ENCODE measurements around the gene NLRP5. TPM values are rescaled to one million over a fixed set of nuclear protein-coding genes. Genes with fewer than 3 reads are reported as not detected.
A peak's percentile ranks its signal among the peaks of the same experiment; 100 is the strongest.

Gene NLRP5
- total RNA-seq, 6 donors from 2014 or later: not detected

DNA sequence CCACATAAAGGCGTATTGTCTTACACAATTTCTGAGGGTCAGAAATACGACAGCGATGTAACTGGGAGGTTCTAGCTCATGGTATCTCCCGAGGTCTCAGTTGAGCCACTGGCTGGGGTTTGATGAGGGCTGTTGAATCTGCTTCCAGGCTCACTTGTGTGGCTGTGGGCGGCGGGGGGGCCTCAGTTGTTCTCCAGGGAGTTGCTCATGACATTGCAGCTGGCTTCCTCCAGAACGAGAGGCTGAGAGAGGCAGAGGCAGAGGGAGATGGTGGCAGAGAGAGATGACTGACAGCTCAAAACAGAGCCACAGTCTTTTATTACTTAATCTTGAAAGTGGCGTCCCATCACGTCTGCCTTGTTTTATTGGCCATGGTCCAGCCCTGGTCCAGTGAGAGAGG lies 6.2 kb upstream of the NLRP5 start:
- ATAC-seq (ENCODE audit: low FRiP score in 2 of 2) (no peak), DNase-seq (peak in 1 of 2 donors; percentile 52)
- no peak for TF ChIP-seq EP300 (IDR thresholded peaks at IDR 0.05)
- TF ChIP-seq POLR2A (IDR thresholded peaks at IDR 0.05): no peak
- TF ChIP-seq POLR2AphosphoS5 (IDR thresholded peaks at IDR 0.05): no peak
- TF ChIP-seq CTCF (IDR thresholded peaks at IDR 0.05): no peak
- WGBS, 2 donors: 82 to 91% methylated on average over 7 to 9 of the region's 9 CpGs
- no peaks in the 10 kb centered on the region for H3K27me3 ChIP-seq
- H3K27ac ChIP-seq: no peak overlapping the region
- H3K36me3 ChIP-seq: no peaks in the 10 kb centered on the region
- H3K4me1 ChIP-seq: no peaks in the 10 kb centered on the region
- peaks cover 0 to 12% (median 4%) of the 10 kb centered on the region in 4 donors for H3K9me3 ChIP-seq
- H3K4me3 ChIP-seq: no peak overlapping the region

DNA sequence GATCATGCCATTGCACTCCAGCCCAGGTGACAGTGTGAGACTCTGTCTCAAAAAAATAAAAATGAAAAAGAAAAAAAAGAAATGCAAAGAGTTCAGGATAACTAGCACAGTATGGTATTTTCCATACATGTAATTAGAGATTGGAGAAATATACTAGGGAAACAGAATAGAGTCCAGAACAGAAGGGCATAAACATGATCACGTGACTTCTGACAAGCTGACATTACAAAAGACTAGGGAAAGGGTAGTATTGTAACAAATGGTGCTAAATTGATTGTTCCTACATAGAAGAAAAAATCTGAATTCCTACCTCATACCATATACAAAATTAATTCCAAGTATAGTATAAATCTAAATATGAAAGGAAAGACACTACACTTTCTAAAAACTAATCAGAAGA lies 1.3 kb upstream of the NLRP5 start:
- no peaks in the 10 kb centered on the region for H3K9me3 ChIP-seq
- H3K4me1 ChIP-seq: no peaks in the 10 kb centered on the region
- 67 to 73% methylated on average over 1 of the region's 1 CpG for WGBS, 2 donors

DNA sequence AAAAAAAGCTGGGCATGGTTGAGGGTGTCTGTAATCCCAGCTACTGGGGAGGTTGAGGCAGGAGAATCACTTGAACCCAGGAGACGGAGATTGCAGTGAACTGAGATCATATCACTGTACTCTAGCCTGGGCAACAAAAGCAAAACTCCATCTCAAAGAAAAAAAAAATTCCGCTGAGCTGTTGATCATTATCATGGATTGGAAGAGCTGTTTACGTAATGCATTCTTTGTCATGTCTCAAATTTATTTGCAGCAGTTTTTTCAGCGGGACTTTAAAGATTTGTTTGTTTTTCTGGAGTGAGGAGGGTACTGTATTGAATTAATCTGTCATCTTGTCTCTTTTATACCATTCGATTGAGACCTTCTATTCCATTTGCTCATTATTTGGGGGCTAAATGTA lies 4.3 kb downstream of the NLRP5 start:
- 76 to 83% methylated on average over 5 of the region's 5 CpGs for WGBS, 2 donors

More for the DNA sequence above, 1.3 kb upstream of the NLRP5 start:
- Histone ChIP-seq H3K4me3 (no peak overlapping the region), H3K27me3 (no peaks in the 10 kb centered on the region), H3K27ac (no peak overlapping the region), H3K36me3 (no peaks in the 10 kb centered on the region)
- ATAC-seq (ENCODE audit: low FRiP score in 2 of 2) (no peak), DNase-seq (no peak)
- no peak for TF ChIP-seq POLR2AphosphoS5 (IDR thresholded peaks at IDR 0.05)
- no peak for TF ChIP-seq CTCF (IDR thresholded peaks at IDR 0.05)
- TF ChIP-seq POLR2A (IDR thresholded peaks at IDR 0.05): no peak
- TF ChIP-seq EP300 (IDR thresholded peaks at IDR 0.05): no peak

GRCh38 chr19:55993492-55993891 lies 6.9 kb downstream of the NLRP5 start:
- no peak for DNase-seq
- ATAC-seq (ENCODE audit: low FRiP score in 2 of 2): no peak
- no peak for TF ChIP-seq POLR2AphosphoS5 (IDR thresholded peaks at IDR 0.05)
- no peak for TF ChIP-seq POLR2A (IDR thresholded peaks at IDR 0.05)
- no peak for TF ChIP-seq CTCF (IDR thresholded peaks at IDR 0.05)
- no peak for TF ChIP-seq EP300 (IDR thresholded peaks at IDR 0.05)
- no peak overlapping the region for H3K4me3 ChIP-seq
- H3K4me1 ChIP-seq: no peaks in the 10 kb centered on the region
- 47 to 67% methylated on average over 1 of the region's 1 CpG for WGBS, 2 donors
- H3K27ac ChIP-seq: no peak overlapping the region
- no peaks in the 10 kb centered on the region for H3K9me3 ChIP-seq
- no peaks in the 10 kb centered on the region for H3K36me3 ChIP-seq
- no peaks in the 10 kb centered on the region for H3K27me3 ChIP-seq

More for the DNA sequence above, 4.3 kb downstream of the NLRP5 start:
- no peaks in the 10 kb centered on the region for H3K9me3 ChIP-seq
- DNase-seq: no peak
- H3K36me3 ChIP-seq: no peaks in the 10 kb centered on the region
- ATAC-seq (ENCODE audit: low FRiP score in 2 of 2): no peak
- H3K4me1 ChIP-seq: no peaks in the 10 kb centered on the region
- no peak overlapping the region for H3K4me3 ChIP-seq
- no peak for TF ChIP-seq POLR2A (IDR thresholded peaks at IDR 0.05)
- no peak for TF ChIP-seq CTCF (IDR thresholded peaks at IDR 0.05)
- no peak for TF ChIP-seq EP300 (IDR thresholded peaks at IDR 0.05)
- TF ChIP-seq POLR2AphosphoS5 (IDR thresholded peaks at IDR 0.05): no peak
- no peak overlapping the region for H3K27ac ChIP-seq
- no peaks in the 10 kb centered on the region for H3K27me3 ChIP-seq

DNA sequence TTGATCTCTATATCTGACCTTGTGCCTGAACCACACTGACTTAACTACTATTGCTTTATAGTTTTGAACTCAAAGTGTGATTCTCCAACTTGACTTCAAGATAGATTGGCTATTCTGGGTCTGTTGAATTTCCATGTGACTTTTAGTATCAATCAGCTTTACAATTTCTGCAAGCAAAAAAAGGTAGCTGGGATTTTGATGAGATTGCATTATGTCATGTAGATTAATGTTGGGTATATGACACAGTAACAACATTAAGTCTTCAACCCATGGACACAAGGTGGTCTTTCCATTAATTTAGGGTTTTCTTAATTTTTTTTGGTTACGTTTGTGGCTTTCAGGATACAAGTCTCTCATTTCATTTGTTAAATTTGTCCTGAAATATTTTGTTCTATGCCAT lies 28.2 kb downstream of the NLRP5 start:
- no peak for DNase-seq
- Histone ChIP-seq H3K36me3 (no peaks in the 10 kb centered on the region), H3K4me3 (no peak overlapping the region), H3K4me1 (no peaks in the 10 kb centered on the region), H3K27me3 (no peaks in the 10 kb centered on the region), H3K9me3 (no peaks in the 10 kb centered on the region), H3K27ac (no peak overlapping the region)
- 64 to 72% methylated on average over 1 of the region's 1 CpG for WGBS, 2 donors
- TF ChIP-seq POLR2A (IDR thresholded peaks at IDR 0.05) (no peak), EP300 (IDR thresholded peaks at IDR 0.05) (no peak), CTCF (IDR thresholded peaks at IDR 0.05) (no peak), POLR2AphosphoS5 (IDR thresholded peaks at IDR 0.05) (no peak)
- ATAC-seq (ENCODE audit: low FRiP score in 2 of 2): no peak
